ENCODE results near the gene NDEL1. TPM values are rescaled to one million over a fixed set of nuclear protein-coding genes. Genes with fewer than 3 reads are reported as not detected.

Gene NDEL1
- total RNA-seq, 1 donor from 2014 or later = 38.0 TPM

DNA sequence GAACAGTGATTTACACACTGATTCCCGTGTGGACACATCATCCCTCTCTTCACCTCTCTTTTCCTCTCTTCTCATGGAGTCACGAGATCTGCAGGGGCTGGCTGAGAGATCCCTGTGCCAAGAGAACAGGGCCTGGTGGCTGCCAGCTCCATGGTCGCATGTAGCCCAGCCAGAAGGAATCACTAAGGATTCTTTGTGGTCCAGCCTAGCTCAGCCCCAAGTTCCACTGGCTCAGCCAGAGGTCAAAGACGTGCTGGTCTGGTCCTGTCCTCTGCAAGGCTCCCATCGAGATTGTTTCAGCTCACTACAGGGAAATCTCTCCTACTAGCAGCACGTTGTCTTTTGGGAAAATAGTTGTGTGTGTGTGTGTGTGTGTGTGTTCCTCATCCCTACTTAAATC lies 66.4 kb downstream of the NDEL1 start:
- no peak for DNase-seq (ENCODE audit: low read depth)

- no peak for DNase-seq (ENCODE audit: low read depth)
These were observed 67.7 kb downstream of the NDEL1 start for GRCh38 chr17:8503368-8503767.

DNA sequence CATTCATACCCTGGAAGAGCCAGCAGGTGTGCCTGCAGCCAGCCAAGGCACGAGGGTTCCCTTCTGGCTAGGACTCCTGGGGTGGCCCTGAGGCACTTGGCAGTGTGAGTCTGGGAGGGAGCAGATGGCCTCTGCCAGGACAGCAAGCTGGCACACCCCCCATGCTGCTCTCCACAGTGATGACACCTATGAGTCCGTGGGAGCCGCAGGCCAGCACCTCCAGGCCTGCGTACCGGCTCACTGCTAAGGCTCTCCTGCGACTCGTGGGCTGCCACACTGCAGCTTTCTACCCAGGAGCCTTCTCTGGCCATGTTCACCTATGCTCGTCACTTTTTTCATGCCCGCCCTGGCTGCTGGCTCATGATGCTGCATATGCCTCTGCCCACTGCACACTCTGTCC lies 68.1 kb downstream of the NDEL1 start:
- no peak for DNase-seq (ENCODE audit: low read depth)

DNA sequence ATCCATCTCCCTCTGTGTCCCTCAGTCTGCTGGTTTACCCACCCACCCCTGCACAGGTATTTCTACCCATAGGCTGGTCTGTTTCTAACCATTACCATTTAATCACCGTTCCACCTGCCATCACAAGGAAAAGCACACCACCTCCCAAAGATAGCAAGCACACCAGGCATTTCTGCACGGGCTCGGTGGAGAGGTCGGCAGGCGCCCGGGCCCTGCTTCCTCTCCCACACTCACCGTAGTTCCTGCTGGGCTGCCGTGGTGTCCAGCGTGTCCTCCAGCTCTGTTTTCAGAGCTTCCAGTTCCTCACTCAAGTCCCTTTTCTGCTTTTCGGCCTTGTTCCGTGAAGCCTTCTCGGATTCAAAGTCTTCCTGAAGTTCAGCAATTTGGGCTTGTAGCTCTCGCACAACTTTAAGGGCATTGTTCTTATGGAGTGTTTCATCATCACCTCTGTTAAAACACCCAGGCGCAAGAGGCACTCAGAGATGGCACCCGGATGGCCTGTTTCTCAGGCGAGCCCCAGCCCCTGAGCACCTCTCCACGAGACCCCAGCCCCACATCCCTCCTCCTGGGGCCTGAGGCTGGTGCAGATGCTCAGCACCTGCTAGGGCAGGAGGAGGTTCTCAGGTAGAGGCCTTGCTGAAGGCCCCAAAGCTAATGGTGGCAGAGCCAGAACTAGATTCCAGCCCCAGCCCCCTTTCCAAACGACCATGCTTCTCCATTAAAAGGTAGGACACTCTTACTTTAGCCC lies 69.0 kb downstream of the NDEL1 start:
- no peak for DNase-seq (ENCODE audit: low read depth)

DNA sequence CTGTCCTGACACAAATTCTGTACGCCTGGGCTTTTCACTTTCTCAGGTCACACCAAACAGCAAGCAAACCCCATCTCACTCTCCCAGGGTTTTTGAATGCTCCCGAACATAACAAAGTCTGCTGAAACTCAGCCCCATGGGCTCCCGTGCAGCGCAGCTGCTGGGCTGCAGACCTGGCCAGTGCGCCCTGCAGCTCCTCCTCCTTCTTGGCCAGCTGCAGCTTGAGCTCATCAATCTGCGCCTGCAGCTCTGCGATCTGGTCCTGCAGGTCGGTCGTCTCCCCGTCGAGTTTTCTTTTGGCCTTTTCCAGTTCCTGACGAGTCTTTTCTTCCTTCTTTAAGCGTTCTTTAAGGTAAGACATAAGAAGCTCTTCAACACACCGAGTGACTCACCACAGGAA lies 70.5 kb downstream of the NDEL1 start:
- no peak for DNase-seq (ENCODE audit: low read depth)

GRCh38 chr17:8514801-8515200 lies 79.1 kb downstream of the NDEL1 start:
- no peak for DNase-seq (ENCODE audit: low read depth)

Other genes with a start within 250 kb of the NDEL1 start
- gene BORCS6, start 245.7 kb upstream of the NDEL1 start, total RNA-seq = 11.5 and 12.9 TPM in 2 replicates
- gene AURKB, start 225.3 kb upstream of the NDEL1 start, total RNA-seq = 1.0 and 27.8 TPM in 2 replicates
- 3.5 and 12.7 TPM in 2 replicates for gene CTC1, start 187.8 kb upstream of the NDEL1 start, total RNA-seq
- 19.3 and 23.7 TPM in 2 replicates for gene PFAS, start 186.6 kb upstream of the NDEL1 start, total RNA-seq
- gene RANGRF, start 147.2 kb upstream of the NDEL1 start, total RNA-seq = 5.4 and 6.6 TPM in 2 replicates
- 0.35 and 1.3 TPM in 2 replicates for gene SLC25A35, start 140.5 kb upstream of the NDEL1 start, total RNA-seq
- 0.05 TPM in 1 of 2 replicates, not detected in the other for gene ARHGEF15, start 125.6 kb upstream of the NDEL1 start, total RNA-seq
- gene ODF4, start 96.0 kb upstream of the NDEL1 start, total RNA-seq = not detected in 2 replicates
- 4,087 and 4,717 TPM in 2 replicates for gene RPL26, start 52.7 kb upstream of the NDEL1 start, total RNA-seq
- gene RNF222, start 38.1 kb upstream of the NDEL1 start, total RNA-seq = not detected in 2 replicates
- 49.5 and 149 TPM in 2 replicates for gene MYH10, start 194.8 kb downstream of the NDEL1 start, total RNA-seq